ENCODE data around the gene NECAB3. TPM values are rescaled to one million over a fixed set of nuclear protein-coding genes. Genes with fewer than 3 reads are reported as not detected.
A peak's percentile ranks its signal among the peaks of the same experiment; 100 is the strongest.

The NECAB3 gene
- total RNA-seq, 2 donors from 2014 or later, result 24.0 to 29.6 TPM

GRCh38 chr20:33676652-33677645 is 2.7 kb upstream of the NECAB3 start:
- DNase-seq (ENCODE audit: low spot score) (no peak), ATAC-seq (ENCODE audit: insufficient number of reproducible peaks, low FRiP score, low read depth) (no peak)
- Histone ChIP-seq H3K4me1 (ENCODE audit: control insufficient read depth in 1 of 2, low read depth in 2 of 2) (peaks cover 42 to 64% of the 10 kb centered on the region in 2 donors), H3K27me3 (replicated peaks; ENCODE audit: insufficient read depth) (no peaks in the 10 kb centered on the region), H3K4me3 (no peak overlapping the region), H3K9me3 (no peaks in the 10 kb centered on the region), H3K27ac (peak overlapping the region; percentile 95 to 96), H3K36me3 (no peaks in the 10 kb centered on the region)
- no peak for TF ChIP-seq CTCF (IDR thresholded peaks at IDR 0.05)

- H3K27me3 ChIP-seq (replicated peaks; ENCODE audit: insufficient read depth), result no peaks in the 10 kb centered on the region
- H3K4me1 ChIP-seq (ENCODE audit: control insufficient read depth in 1 of 2, low read depth in 2 of 2), result peaks cover 37 to 67% of the 10 kb centered on the region in 2 donors
- H3K27ac ChIP-seq, result peak overlapping the region; percentile 95 to 96
- no peaks in the 10 kb centered on the region for H3K9me3 ChIP-seq
- DNase-seq (ENCODE audit: low spot score) (no peak), ATAC-seq (ENCODE audit: insufficient number of reproducible peaks, low FRiP score, low read depth) (no peak)
- H3K4me3 ChIP-seq, result no peak overlapping the region
- H3K36me3 ChIP-seq, result no peaks in the 10 kb centered on the region
- TF ChIP-seq CTCF (IDR thresholded peaks at IDR 0.05), result no peak
Observed at GRCh38 chr20:33676121-33676520, 1.9 kb upstream of the NECAB3 start.

- Histone ChIP-seq H3K36me3 (no peaks in the 10 kb centered on the region), H3K27ac (peak overlapping the region; percentile 95 to 96), H3K9me3 (no peaks in the 10 kb centered on the region), H3K4me1 (ENCODE audit: control insufficient read depth in 1 of 2, low read depth in 2 of 2) (peaks cover 31 to 67% of the 10 kb centered on the region in 2 donors), H3K4me3 (peak overlapping the region; percentile 77), H3K27me3 (replicated peaks; ENCODE audit: insufficient read depth) (no peaks in the 10 kb centered on the region)
- DNase-seq (ENCODE audit: low spot score) (no peak), ATAC-seq (ENCODE audit: insufficient number of reproducible peaks, low FRiP score, low read depth) (peak; percentile 42)
- TF ChIP-seq CTCF (IDR thresholded peaks at IDR 0.05), result no peak
Observed at GRCh38 chr20:33675136-33675959, 1.1 kb upstream of the NECAB3 start.

GRCh38 chr20:33673410-33674293 is 576 bp downstream of the NECAB3 start:
- peaks cover 28 to 68% of the 10 kb centered on the region in 2 donors for H3K4me1 ChIP-seq (ENCODE audit: control insufficient read depth in 1 of 2, low read depth in 2 of 2)
- H3K27me3 ChIP-seq (replicated peaks; ENCODE audit: insufficient read depth), result no peaks in the 10 kb centered on the region
- peak overlapping the region; percentile 62 to 70 for H3K27ac ChIP-seq
- no peak for ATAC-seq (ENCODE audit: insufficient number of reproducible peaks, low FRiP score, low read depth)
- no peak for TF ChIP-seq CTCF (IDR thresholded peaks at IDR 0.05)
- no peaks in the 10 kb centered on the region for H3K9me3 ChIP-seq
- no peaks in the 10 kb centered on the region for H3K36me3 ChIP-seq
- peak overlapping the region; percentile 77 for H3K4me3 ChIP-seq
- DNase-seq (ENCODE audit: low spot score), result no peak
